SK-N-SH (cell line): ENCODE data around the gene SEPSECS. TPM values are rescaled to one million over a fixed set of nuclear protein-coding genes. Genes with fewer than 3 reads are reported as not detected.
"Not testable (repeated sequence)": the region's sequence is repeated elsewhere in the genome, so short reads cannot be mapped to it uniquely, and the experiment has no call there.

Experiments
- CTCF ChIA-PET: fragments of 300-600, 350-600 bp; formaldehyde crosslinking; extraction: SDS; loops from one replicate; lab custom pipeline; 2021; lab: Yijun Ruan, JAX
- POLR2A ChIA-PET: fragments of 350-600 bp; sonication (Branson Sonifier 250); formaldehyde crosslinking; extraction: SDS; loops from one replicate; lab custom pipeline; 2020; ENCODE audit warnings: antibody characterized with exemption, inconsistent platforms; lab: Yijun Ruan, JAX
- DNase-seq: peaks from one replicate; pipeline ENCODE4 v3.0.0; 2012
- H2AFZ ChIP-seq: fragments of 200-600 bp; sonication (generic); 2 replicates; pipeline ENCODE4 v1.8.1; 2016; ENCODE audit warnings: antibody characterized with exemption, mild to moderate bottlenecking, low read depth
- H3F3A ChIP-seq: fragments of 200-600 bp; sonication (generic); replicated peaks from 2 replicates; pipeline ENCODE3; 2016; ENCODE audit warnings: antibody characterized with exemption, mild to moderate bottlenecking; ENCODE audit not compliant: insufficient read depth
- H3K27ac ChIP-seq, 2 experiments: fragments of 200-500 bp in 1 of 2; fragments of 200-600 bp in 1 of 2; sonication (Bioruptor generic) in 1 of 2; sonication (generic), shearing (Covaris generic) in 1 of 2; 2 replicates each; pipeline versions ENCODE4 v1.5.1 to v1.6.1; 2014 to 2016; ENCODE audit warnings: low read depth in 2 of 2, inconsistent platforms in 1 of 2, low read length in 1 of 2, mild to moderate bottlenecking in 1 of 2, mixed read lengths in 1 of 2
- H3K27me3 ChIP-seq: fragments of 200-600 bp; sonication (generic), shearing (Covaris generic); 2 replicates; pipeline ENCODE4 v1.6.1; 2016; ENCODE audit warnings: mixed run types; ENCODE audit not compliant: insufficient read depth
- H3K36me3 ChIP-seq, 2 experiments: fragments of 200-500 bp in 1 of 2; fragments of 200-600 bp in 1 of 2; sonication (Bioruptor generic) in 1 of 2; sonication (generic) in 1 of 2; replicated peaks in 1 of 2; 2 replicates each; pipeline versions ENCODE3 to v1.5.1; 2014 to 2016; ENCODE audit warnings: low read length in 1 of 2, mild to moderate bottlenecking in 1 of 2; ENCODE audit not compliant: insufficient read depth in 2 of 2, control insufficient read depth in 1 of 2
- H3K4me1 ChIP-seq, 2 experiments: fragments of 200-500 bp in 1 of 2; fragments of 200-600 bp in 1 of 2; sonication (Bioruptor generic) in 1 of 2; sonication (generic), shearing (Covaris generic) in 1 of 2; 2 replicates each; pipeline versions ENCODE4 v1.5.1 to v1.6.1; 2014 to 2016; ENCODE audit warnings: low read depth in 1 of 2, low read length in 1 of 2, mixed run types in 1 of 2; ENCODE audit not compliant: insufficient read depth in 2 of 2, control insufficient read depth in 1 of 2
- H3K4me2 ChIP-seq: fragments of 200-600 bp; sonication (generic), shearing (Covaris generic); 2 replicates; pipeline ENCODE4 v1.6.1; 2017; ENCODE audit warnings: mixed run types
- H3K4me3 ChIP-seq, 2 experiments: fragments of 200-500 bp in 1 of 2; fragments of 200-600 bp in 1 of 2; sonication (Bioruptor generic) in 1 of 2; sonication (generic), shearing (Covaris generic) in 1 of 2; 2 replicates each; pipeline versions ENCODE4 v1.5.1 to v1.8.1; 2014 to 2016; ENCODE audit warnings: low read depth in 2 of 2, inconsistent platforms in 1 of 2, low read length in 1 of 2, mild to moderate bottlenecking in 1 of 2, mixed read lengths in 1 of 2, moderate library complexity in 1 of 2
- H3K79me2 ChIP-seq: fragments of 200-600 bp; sonication (generic); 2 replicates; pipeline ENCODE4 v1.8.1; 2017; ENCODE audit warnings: mild to moderate bottlenecking; ENCODE audit not compliant: insufficient read depth
- H3K9ac ChIP-seq: fragments of 200-600 bp; sonication (generic); 2 replicates; pipeline ENCODE4 v1.6.1; 2017; ENCODE audit warnings: mixed run types
- H3K9me2 ChIP-seq: fragments of 200-600 bp; sonication (generic); 2 replicates; pipeline ENCODE4 v1.6.1; 2017; ENCODE audit warnings: mixed run types
- H3K9me3 ChIP-seq: fragments of 200-600 bp; sonication (generic); 2 replicates; pipeline ENCODE4 v1.6.1; 2017; ENCODE audit warnings: mixed run types, mild to moderate bottlenecking, moderate library complexity
- H4K20me1 ChIP-seq: fragments of 200-600 bp; sonication (generic); 2 replicates; pipeline ENCODE4 v1.6.1; 2017; ENCODE audit warnings: mild to moderate bottlenecking, mixed run types; ENCODE audit not compliant: insufficient read depth
- EZH2phosphoT487 ChIP-seq: fragments of 200-600 bp; sonication (generic); IDR thresholded peaks from 2 replicates; pipeline ENCODE4 v1.6.1; 2017; ENCODE audit warnings: low read depth, mixed run types, mild to moderate bottlenecking, antibody characterized with exemption, moderate library complexity, borderline replicate concordance
- GATA2 ChIP-seq: sonication (generic); formaldehyde crosslinking; IDR thresholded peaks from 2 replicates; pipeline ENCODE4 v1.5.0; 2020; ENCODE audit warnings: mild to moderate bottlenecking, missing genetic modification reagents
- MAX ChIP-seq: IDR thresholded peaks from 2 replicates; pipeline ENCODE4 v1.4.0; 2012; ENCODE audit warnings: low read depth
- MEF2A ChIP-seq: IDR thresholded peaks from 2 replicates; pipeline ENCODE4 v1.4.0; 2012; ENCODE audit warnings: low read depth, borderline replicate concordance
- RAD21 ChIP-seq: IDR thresholded peaks from 2 replicates; pipeline ENCODE4 v1.6.1; 2012; ENCODE audit warnings: mild to moderate bottlenecking, low read length
- RXRA ChIP-seq: IDR thresholded peaks from 2 replicates; pipeline ENCODE4 v1.4.0; 2012; ENCODE audit warnings: low read depth, mild to moderate bottlenecking, borderline replicate concordance
- TAF1 ChIP-seq: IDR thresholded peaks from 2 replicates; pipeline ENCODE4 v1.6.1; 2012; ENCODE audit warnings: low read depth, mild to moderate bottlenecking, low read length, moderate library complexity, borderline replicate concordance
- USF1 ChIP-seq: IDR thresholded peaks from 2 replicates; pipeline ENCODE4 v1.4.0; 2012; ENCODE audit warnings: low read depth, borderline replicate concordance
- YY1 ChIP-seq: IDR thresholded peaks from 2 replicates; pipeline ENCODE4 v1.4.0; 2012; ENCODE audit warnings: low read depth, mild to moderate bottlenecking
- WGBS: methylation state at CpG from one replicate; pipeline ENCODE4 v1.1.6; 2017; ENCODE audit warnings: low lambda C conversion rate; 5-methylcytosine and 5-hydroxymethylcytosine counted together
- polyA plus RNA-seq, 3 experiments: library from polyadenylated mRNA; depleted of rRNA; stranded (reverse); fragments of >200 nt; gene quantifications; 2 replicates each; pipeline ENCODE4 v1.2.3, GENCODE V29; 2012
- TF ChIP-seq, protein P1 (sequence below): IDR thresholded peaks from 2 replicates; pipeline ENCODE4 v1.6.1; 2012; ENCODE audit warnings: mild to moderate bottlenecking, low read depth, low read length, moderate library complexity
- TF ChIP-seq, protein P2 (sequence below): IDR thresholded peaks from 2 replicates; pipeline ENCODE4 v1.4.0; 2012; ENCODE audit warnings: low read depth, borderline replicate concordance
- TF ChIP-seq, protein P3 (sequence below): fragments of 150-350 bp; IDR thresholded peaks from 2 replicates; pipeline ENCODE4 v1.6.1; 2016; ENCODE audit warnings: mild to moderate bottlenecking, low read depth, low read length
- TF ChIP-seq, protein P4 (sequence below): fragments of 200-600 bp; sonication (generic); IDR thresholded peaks from 2 replicates; pipeline ENCODE4 v1.6.1; 2017; ENCODE audit warnings: antibody characterized with exemption, mild to moderate bottlenecking, moderate library complexity

Gene SEPSECS
- polyA plus RNA-seq, 1 of the 3 experiments (the other 2 are of a cell fraction), result 2.0 TPM

- TF ChIP-seq, protein P1, sequence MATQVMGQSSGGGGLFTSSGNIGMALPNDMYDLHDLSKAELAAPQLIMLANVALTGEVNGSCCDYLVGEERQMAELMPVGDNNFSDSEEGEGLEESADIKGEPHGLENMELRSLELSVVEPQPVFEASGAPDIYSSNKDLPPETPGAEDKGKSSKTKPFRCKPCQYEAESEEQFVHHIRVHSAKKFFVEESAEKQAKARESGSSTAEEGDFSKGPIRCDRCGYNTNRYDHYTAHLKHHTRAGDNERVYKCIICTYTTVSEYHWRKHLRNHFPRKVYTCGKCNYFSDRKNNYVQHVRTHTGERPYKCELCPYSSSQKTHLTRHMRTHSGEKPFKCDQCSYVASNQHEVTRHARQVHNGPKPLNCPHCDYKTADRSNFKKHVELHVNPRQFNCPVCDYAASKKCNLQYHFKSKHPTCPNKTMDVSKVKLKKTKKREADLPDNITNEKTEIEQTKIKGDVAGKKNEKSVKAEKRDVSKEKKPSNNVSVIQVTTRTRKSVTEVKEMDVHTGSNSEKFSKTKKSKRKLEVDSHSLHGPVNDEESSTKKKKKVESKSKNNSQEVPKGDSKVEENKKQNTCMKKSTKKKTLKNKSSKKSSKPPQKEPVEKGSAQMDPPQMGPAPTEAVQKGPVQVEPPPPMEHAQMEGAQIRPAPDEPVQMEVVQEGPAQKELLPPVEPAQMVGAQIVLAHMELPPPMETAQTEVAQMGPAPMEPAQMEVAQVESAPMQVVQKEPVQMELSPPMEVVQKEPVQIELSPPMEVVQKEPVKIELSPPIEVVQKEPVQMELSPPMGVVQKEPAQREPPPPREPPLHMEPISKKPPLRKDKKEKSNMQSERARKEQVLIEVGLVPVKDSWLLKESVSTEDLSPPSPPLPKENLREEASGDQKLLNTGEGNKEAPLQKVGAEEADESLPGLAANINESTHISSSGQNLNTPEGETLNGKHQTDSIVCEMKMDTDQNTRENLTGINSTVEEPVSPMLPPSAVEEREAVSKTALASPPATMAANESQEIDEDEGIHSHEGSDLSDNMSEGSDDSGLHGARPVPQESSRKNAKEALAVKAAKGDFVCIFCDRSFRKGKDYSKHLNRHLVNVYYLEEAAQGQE, result no peak
Observed at GRCh38 chr4:25085671-25086070, 74.6 kb downstream of the SEPSECS start (continued).

DNA sequence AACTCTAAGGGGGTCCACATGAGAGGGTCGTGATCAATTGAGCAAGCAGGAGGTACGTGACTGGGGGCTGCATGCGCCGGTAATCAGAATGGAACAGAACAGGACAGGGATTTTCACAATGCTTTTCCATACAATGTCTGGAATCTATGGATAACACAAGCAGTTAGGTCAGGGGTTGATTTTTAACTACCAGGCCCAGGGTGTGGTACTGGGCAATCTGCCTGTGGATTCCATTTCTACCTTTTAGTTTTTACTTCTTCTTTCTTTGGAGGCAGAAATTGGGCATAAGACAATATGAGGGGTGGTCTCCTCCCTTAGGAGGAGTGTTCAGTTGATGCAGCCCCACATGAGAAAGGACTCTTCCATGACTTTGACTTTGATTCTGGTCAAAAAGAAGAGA lies 76.8 kb downstream of the SEPSECS start:
- H3K27me3 ChIP-seq, result peaks cover 66% of the 10 kb centered on the region
- H3K4me2 ChIP-seq, H3K4me3 ChIP-seq, H2AFZ ChIP-seq, H3K9me3 ChIP-seq, H3K36me3 ChIP-seq, DNase-seq, H3K4me1 ChIP-seq, H3K79me2 ChIP-seq, H3F3A ChIP-seq, H3K9ac ChIP-seq, H3K27ac ChIP-seq, H3K9me2 ChIP-seq, H4K20me1 ChIP-seq, POLR2A ChIA-PET: not testable (repeated sequence)
- CTCF ChIA-PET, result interaction anchor here (1.7 kb wide), 1 partner anchor 104 kb away, joined by 4 read pairs; no protein-coding TSS in a partner anchor
- 34% methylated on average over 4 of the region's 4 CpGs for WGBS

GRCh38 chr4:25081866-25082471 lies 78.3 kb downstream of the SEPSECS start:
- Histone ChIP-seq H3K27me3 (peaks cover 65% of the 10 kb centered on the region), H3K9me3 (no peaks in the 10 kb centered on the region), H2AFZ (no peak overlapping the region), H3K4me2 (no peak overlapping the region), H3K9me2 (no peaks in the 10 kb centered on the region), H3K4me3 (no peak overlapping the region), H4K20me1 (no peaks in the 10 kb centered on the region), H3K79me2 (no peaks in the 10 kb centered on the region), H3K27ac (no peak overlapping the region), H3K36me3 (no peaks in the 10 kb centered on the region), H3F3A (no peaks in the 10 kb centered on the region), H3K4me1 (no peaks in the 10 kb centered on the region), H3K9ac (no peak overlapping the region)
- POLR2A ChIA-PET, result no interaction called here
- DNase-seq, result no peak
- TF ChIP-seq YY1 (no peak), MEF2A (no peak), MAX (no peak), TAF1 (no peak), USF1 (no peak), EZH2phosphoT487 (no peak), GATA2 (CRISPR knock-in tag) (no peak), RXRA (no peak), RAD21 (no peak)
- TF ChIP-seq, protein P2, sequence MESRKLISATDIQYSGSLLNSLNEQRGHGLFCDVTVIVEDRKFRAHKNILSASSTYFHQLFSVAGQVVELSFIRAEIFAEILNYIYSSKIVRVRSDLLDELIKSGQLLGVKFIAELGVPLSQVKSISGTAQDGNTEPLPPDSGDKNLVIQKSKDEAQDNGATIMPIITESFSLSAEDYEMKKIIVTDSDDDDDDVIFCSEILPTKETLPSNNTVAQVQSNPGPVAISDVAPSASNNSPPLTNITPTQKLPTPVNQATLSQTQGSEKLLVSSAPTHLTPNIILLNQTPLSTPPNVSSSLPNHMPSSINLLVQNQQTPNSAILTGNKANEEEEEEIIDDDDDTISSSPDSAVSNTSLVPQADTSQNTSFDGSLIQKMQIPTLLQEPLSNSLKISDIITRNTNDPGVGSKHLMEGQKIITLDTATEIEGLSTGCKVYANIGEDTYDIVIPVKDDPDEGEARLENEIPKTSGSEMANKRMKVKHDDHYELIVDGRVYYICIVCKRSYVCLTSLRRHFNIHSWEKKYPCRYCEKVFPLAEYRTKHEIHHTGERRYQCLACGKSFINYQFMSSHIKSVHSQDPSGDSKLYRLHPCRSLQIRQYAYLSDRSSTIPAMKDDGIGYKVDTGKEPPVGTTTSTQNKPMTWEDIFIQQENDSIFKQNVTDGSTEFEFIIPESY, result no peak
- TF ChIP-seq, protein P3, sequence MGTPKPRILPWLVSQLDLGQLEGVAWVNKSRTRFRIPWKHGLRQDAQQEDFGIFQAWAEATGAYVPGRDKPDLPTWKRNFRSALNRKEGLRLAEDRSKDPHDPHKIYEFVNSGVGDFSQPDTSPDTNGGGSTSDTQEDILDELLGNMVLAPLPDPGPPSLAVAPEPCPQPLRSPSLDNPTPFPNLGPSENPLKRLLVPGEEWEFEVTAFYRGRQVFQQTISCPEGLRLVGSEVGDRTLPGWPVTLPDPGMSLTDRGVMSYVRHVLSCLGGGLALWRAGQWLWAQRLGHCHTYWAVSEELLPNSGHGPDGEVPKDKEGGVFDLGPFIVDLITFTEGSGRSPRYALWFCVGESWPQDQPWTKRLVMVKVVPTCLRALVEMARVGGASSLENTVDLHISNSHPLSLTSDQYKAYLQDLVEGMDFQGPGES, result no peak
- TF ChIP-seq, protein P4, sequence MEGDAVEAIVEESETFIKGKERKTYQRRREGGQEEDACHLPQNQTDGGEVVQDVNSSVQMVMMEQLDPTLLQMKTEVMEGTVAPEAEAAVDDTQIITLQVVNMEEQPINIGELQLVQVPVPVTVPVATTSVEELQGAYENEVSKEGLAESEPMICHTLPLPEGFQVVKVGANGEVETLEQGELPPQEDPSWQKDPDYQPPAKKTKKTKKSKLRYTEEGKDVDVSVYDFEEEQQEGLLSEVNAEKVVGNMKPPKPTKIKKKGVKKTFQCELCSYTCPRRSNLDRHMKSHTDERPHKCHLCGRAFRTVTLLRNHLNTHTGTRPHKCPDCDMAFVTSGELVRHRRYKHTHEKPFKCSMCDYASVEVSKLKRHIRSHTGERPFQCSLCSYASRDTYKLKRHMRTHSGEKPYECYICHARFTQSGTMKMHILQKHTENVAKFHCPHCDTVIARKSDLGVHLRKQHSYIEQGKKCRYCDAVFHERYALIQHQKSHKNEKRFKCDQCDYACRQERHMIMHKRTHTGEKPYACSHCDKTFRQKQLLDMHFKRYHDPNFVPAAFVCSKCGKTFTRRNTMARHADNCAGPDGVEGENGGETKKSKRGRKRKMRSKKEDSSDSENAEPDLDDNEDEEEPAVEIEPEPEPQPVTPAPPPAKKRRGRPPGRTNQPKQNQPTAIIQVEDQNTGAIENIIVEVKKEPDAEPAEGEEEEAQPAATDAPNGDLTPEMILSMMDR, result no peak
- 59% methylated on average over 7 of the region's 7 CpGs for WGBS
- CTCF ChIA-PET, result interaction anchor here (0.9 kb wide), 1 partner anchor 50 kb away, joined by 3 read pairs; no protein-coding TSS in a partner anchor
